Fibroblast of mammary gland (primary cell): ENCODE data around the gene EXD3.

ENCODE experiments used
- DNase-seq: peaks from one replicate; pipeline ENCODE4 v3.0.0-alpha.2; 2010; ENCODE audit warnings: low read depth
- H3K4me3 ChIP-seq: 2 replicates; pipeline ENCODE4 v1.5.1; 2011; ENCODE audit warnings: low read depth, mild to moderate bottlenecking, low read length, moderate library complexity; ENCODE audit not compliant: control insufficient read depth
- TF ChIP-seq, protein P1 (sequence below): conservative IDR thresholded peaks from 2 replicates; pipeline ENCODE4 v1.5.1; 2011; ENCODE audit warnings: low read depth, low read length, inconsistent platforms; ENCODE audit not compliant: control insufficient read depth, insufficient read depth

EXD3 gene

GRCh38 chr9:137428841-137429545 is 6.0 kb upstream of the EXD3 start:
- no peak for DNase-seq
- TF ChIP-seq, protein P1, sequence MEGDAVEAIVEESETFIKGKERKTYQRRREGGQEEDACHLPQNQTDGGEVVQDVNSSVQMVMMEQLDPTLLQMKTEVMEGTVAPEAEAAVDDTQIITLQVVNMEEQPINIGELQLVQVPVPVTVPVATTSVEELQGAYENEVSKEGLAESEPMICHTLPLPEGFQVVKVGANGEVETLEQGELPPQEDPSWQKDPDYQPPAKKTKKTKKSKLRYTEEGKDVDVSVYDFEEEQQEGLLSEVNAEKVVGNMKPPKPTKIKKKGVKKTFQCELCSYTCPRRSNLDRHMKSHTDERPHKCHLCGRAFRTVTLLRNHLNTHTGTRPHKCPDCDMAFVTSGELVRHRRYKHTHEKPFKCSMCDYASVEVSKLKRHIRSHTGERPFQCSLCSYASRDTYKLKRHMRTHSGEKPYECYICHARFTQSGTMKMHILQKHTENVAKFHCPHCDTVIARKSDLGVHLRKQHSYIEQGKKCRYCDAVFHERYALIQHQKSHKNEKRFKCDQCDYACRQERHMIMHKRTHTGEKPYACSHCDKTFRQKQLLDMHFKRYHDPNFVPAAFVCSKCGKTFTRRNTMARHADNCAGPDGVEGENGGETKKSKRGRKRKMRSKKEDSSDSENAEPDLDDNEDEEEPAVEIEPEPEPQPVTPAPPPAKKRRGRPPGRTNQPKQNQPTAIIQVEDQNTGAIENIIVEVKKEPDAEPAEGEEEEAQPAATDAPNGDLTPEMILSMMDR: no peak
- no peak overlapping the region for H3K4me3 ChIP-seq

GRCh38 chr9:137428311-137428630 is 5.3 kb upstream of the EXD3 start:
- no peak overlapping the region for H3K4me3 ChIP-seq
- TF ChIP-seq, protein P1: no peak
- no peak for DNase-seq

GRCh38 chr9:137427454-137428310 is 4.7 kb upstream of the EXD3 start:
- no peak overlapping the region for H3K4me3 ChIP-seq
- TF ChIP-seq, protein P1: no peak
- DNase-seq: no peak

DNA sequence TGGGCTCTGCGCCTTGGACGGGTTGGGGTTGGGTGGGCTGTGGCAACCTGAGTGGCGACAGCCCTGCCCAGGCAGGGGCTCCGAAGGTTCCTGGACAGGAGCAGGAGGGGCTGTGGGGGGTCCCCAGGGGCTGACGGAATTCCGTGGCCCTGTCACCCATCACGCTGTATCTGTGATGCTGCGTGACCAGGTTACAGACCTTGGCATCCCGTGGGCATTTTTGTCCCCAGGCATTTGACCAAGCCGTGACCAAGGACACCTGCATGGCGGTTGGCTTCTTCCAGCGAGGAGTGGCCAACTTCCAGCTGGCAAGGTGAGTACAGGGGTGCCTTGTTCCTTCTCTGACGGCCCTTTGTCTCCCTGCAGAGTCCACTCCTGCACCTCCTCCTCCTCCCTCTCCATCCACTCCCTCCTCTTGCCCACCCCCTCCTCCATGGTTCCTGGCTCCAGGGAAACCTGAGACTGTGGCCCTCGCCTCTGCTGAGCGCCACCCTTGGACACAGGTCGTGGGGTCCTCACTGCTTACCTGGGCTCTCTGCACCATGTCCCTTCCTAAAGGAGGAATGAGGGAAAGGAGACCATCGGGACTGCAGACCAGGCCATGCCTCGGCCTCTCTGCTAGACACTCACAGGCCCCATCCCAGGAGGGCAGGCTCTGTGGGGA is 3.2 kb upstream of the EXD3 start:
- TF ChIP-seq, protein P1: no peak
- no peak for DNase-seq
- no peak overlapping the region for H3K4me3 ChIP-seq

GRCh38 chr9:137423514-137424291 is 741 bp upstream of the EXD3 start:
- DNase-seq: no peak
- peak overlapping the region; percentile 16 for H3K4me3 ChIP-seq
- TF ChIP-seq, protein P1: no peak

GRCh38 chr9:137421838-137422603 is 941 bp downstream of the EXD3 start:
- peak overlapping the region; percentile 78 for H3K4me3 ChIP-seq
- no peak for DNase-seq
- TF ChIP-seq, protein P1: no peak
